Measurements from ENCODE around the gene AMZ2. TPM values are rescaled to one million over a fixed set of nuclear protein-coding genes. Genes with fewer than 3 reads are reported as not detected.

Gene AMZ2
- total and polyA plus RNA-seq, 2 of the 8 experiments (the other 6 are each of a cell fraction or from before 2014, with no cell fraction given), result 49.5 to 71.0 TPM

DNA sequence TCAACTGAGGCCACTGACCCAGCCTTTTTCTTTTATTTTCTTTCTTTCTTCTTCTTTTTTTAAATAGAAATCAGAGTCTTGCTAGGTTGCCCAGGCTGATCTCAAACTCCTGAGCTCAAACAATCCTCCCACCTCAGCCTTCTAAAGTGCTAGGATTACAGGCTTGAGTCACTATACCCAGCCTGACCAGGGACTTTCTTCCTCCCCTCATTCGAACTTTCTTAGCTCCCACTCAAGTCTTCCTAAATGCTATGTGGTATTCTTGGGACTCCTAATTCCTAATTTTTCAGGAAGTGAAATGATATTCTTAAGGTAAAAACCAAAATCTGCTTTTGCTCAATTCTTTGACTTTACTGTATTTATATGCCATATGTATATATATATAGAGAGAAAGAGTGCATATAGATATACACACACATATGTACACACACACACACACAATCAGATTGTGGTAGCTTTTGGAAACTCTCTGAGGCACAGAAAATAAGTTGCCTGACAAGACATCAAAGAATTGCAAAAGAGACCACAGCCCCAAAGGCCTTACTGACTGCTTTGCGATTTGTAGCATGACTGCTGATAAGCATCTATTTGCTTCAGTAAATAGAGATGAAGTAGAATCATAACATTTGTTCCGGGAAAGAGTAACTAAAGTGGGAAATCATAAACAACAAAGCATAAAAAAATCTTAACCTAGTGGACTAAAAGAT is 9.5 kb upstream of the AMZ2 start:
- H3K27me3 ChIP-seq (replicated peaks in 1 of 4; ENCODE audit: control insufficient read depth in 3 of 4, extremely low read depth in 1 of 4, insufficient read depth in 3 of 4, low read length in 3 of 4), result no peaks in the 10 kb centered on the region
- ChIA-PET CTCF (ENCODE audit: partially characterized antibody) (interaction anchor here (0.8 to 2.4 kb wide), 4 partner anchors 25 to 161 kb away, joined by 4 to 5 read pairs (median 5); no protein-coding TSS in a partner anchor), POLR2A (ENCODE audit: partially characterized antibody) (no interaction called here)
- no peak overlapping the region for H4K8ac ChIP-seq (ENCODE audit: extremely low read depth, insufficient read depth, low read length)
- no peak overlapping the region for H3K4ac ChIP-seq (replicated peaks; ENCODE audit: insufficient read length, low read depth, low read length)
- no peak overlapping the region for H3K27ac ChIP-seq (ENCODE audit: low read depth, low read length)
- H2BK20ac ChIP-seq (ENCODE audit: low read length), result no peak overlapping the region
- no peak overlapping the region for H3K23ac ChIP-seq (ENCODE audit: insufficient read length)
- no peak overlapping the region for H2AFZ ChIP-seq (ENCODE audit: low read length)
- FAIRE-seq (no peak), DNase-seq (ENCODE audit: low read depth in 1 of 2, low spot score in 2 of 2) (peak in 1 of 2 experiments; percentile 6)
- no peaks in the 10 kb centered on the region for H3K79me2 ChIP-seq (ENCODE audit: control insufficient read depth in 1 of 2, insufficient read depth in 2 of 2, low read length in 2 of 2)
- 86% methylated on average over 3 of the region's 3 CpGs; no CpG with 5 or more reads in 1 of the 2 experiments for WGBS, 2 experiments (ENCODE audit: extremely low coverage in 1 of 2, insufficient coverage in 1 of 2, insufficient read length in 1 of 2, insufficient replicate concordance in 2 of 2, low coverage in 1 of 2, low lambda C conversion rate in 2 of 2, missing lambda C conversion rate in 1 of 2)
- no peaks in the 10 kb centered on the region for H3K79me1 ChIP-seq (ENCODE audit: low read depth, low read length)
- no peaks in the 10 kb centered on the region for H3K36me3 ChIP-seq (ENCODE audit: control insufficient read depth in 2 of 4, insufficient read depth in 4 of 4, low read length in 3 of 4)
- no peak overlapping the region for H3K4me2 ChIP-seq (ENCODE audit: insufficient read depth in 1 of 2, low read depth in 2 of 2, low read length in 2 of 2)
- no peak overlapping the region for H4K91ac ChIP-seq (replicated peaks; ENCODE audit: insufficient read length, low read length)
- H2BK120ac ChIP-seq (replicated peaks; ENCODE audit: low read depth, low read length), result no peak overlapping the region
- H2AK5ac ChIP-seq (ENCODE audit: low read depth, low read length), result no peak overlapping the region
- no peak overlapping the region for H3K4me3 ChIP-seq (ENCODE audit: extremely low read depth in 1 of 4, insufficient read depth in 2 of 4, low read depth in 3 of 4, low read length in 4 of 4)
- no peak overlapping the region for H3K14ac ChIP-seq (ENCODE audit: insufficient read length)
- no peak overlapping the region for H4K5ac ChIP-seq (ENCODE audit: insufficient read length, low read depth, low read length)
- no peak overlapping the region for H3K18ac ChIP-seq (ENCODE audit: extremely low read depth, low read length)
- H3K9ac ChIP-seq (replicated peaks in 1 of 4; ENCODE audit: extremely low read depth in 1 of 4, low read depth in 3 of 4, low read length in 3 of 4), result no peak overlapping the region
- no peaks in the 10 kb centered on the region for H3K9me3 ChIP-seq (ENCODE audit: insufficient read depth in 2 of 2, low read depth in 1 of 2, low read length in 1 of 2)
- no peak overlapping the region for H2BK5ac ChIP-seq (ENCODE audit: low read depth, low read length)
- no peak overlapping the region for H3K56ac ChIP-seq (replicated peaks; ENCODE audit: insufficient read length, low read depth, low read length)
- TF ChIP-seq SIN3A (conservative IDR thresholded peaks at IDR 0.05 in 1 of 2, IDR thresholded peaks at IDR 0.05 in 1 of 2; ENCODE audit: low read depth in 1 of 2, low read length in 2 of 2), result no peak
- TF ChIP-seq, protein P1, sequence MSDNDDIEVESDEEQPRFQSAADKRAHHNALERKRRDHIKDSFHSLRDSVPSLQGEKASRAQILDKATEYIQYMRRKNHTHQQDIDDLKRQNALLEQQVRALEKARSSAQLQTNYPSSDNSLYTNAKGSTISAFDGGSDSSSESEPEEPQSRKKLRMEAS (IDR thresholded peaks at IDR 0.05), result no peak
- no peak overlapping the region for H2BK12ac ChIP-seq (ENCODE audit: low read depth, low read length)
- H2BK15ac ChIP-seq (ENCODE audit: low read length), result no peak overlapping the region
- H3K4me1 ChIP-seq (replicated peaks in 1 of 4; ENCODE audit: control insufficient read depth in 3 of 4, insufficient read depth in 4 of 4, low read length in 3 of 4), result peaks cover 0 to 6% (median 0%) of the 10 kb centered on the region in 4 experiments; a peak in 2 of 7 replicates
- no peaks in the 10 kb centered on the region for H4K20me1 ChIP-seq (replicated peaks in 1 of 2; ENCODE audit: control insufficient read depth in 1 of 2, insufficient read depth in 2 of 2, low read length in 2 of 2)
- no peaks in the 10 kb centered on the region for H3K23me2 ChIP-seq (ENCODE audit: low read depth, low read length)

All from H1 (cell line).